Stimulated activated CD8-positive, alpha-beta memory T cell treated with anti-CD3 and anti-CD28 coated beads, Interleukin-12 subunit alpha, Interleukin-12 subunit beta, amount 100 ng/mL, for 4 hours (primary cell): Measurements from ENCODE around the gene SMIM15.

Experiments
- DNase-seq: peaks from one replicate; pipeline ENCODE4 v3.0.0-alpha.2; 2020; ENCODE audit warnings: low read depth

The SMIM15 gene

DNA sequence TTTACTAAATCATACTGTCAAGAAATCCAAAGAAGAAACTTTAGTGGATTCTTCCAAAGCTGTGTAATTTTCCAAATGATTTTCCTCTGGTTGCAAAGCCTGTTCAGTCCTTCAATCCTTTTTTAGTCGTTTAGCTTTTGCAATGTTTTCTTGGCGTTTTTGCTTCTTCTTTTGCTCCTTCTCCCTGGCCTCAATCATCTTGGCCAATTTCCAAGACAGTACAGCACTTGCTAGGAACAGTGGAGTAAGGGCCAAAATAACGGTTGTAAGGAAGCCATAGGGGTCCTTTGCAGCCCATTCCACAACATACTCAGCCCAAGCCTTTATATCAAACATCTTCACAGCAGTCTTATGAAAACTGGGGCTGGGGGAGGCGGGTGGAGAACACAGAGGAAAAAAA is 2.4 kb downstream of the SMIM15 start:
- no peak for DNase-seq

DNA sequence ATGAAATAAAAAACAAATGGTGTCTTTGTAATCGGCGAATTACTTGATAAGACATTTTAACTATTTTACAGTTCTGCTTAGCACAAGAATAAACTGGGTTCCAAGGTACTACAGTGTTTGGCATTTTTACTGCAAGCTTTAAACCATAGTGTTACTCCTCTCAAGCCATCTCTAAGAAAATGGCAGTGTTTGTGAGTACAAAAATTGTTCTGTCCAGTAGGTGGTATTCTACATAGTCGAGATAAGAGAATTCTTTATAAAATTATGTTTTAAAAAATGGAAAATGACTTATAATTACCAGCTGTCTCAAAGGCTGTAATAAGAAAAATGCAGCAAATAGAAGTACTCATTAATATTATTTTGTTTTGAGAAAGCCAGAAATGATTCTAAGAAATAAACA is 3.2 kb downstream of the SMIM15 start:
- DNase-seq, result no peak

DNA sequence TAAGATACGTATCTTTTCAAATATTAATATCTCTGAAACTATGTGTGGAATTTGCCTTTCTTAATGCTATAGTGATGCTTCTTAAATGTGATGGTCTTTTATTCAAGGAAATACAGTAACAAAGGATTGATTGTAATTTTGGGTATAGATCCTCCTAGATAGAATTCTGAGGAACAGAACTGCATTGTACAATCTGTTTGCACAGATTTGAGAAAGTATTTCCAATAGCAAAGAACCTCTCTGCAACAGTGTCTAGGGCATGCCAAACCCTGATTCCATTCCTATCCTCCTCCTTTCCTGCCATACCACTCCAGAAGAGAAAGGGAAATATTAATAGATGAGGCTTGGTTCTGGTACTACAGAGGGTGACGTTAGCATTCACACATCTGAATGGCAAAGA is 10.4 kb downstream of the SMIM15 start:
- no peak for DNase-seq

DNA sequence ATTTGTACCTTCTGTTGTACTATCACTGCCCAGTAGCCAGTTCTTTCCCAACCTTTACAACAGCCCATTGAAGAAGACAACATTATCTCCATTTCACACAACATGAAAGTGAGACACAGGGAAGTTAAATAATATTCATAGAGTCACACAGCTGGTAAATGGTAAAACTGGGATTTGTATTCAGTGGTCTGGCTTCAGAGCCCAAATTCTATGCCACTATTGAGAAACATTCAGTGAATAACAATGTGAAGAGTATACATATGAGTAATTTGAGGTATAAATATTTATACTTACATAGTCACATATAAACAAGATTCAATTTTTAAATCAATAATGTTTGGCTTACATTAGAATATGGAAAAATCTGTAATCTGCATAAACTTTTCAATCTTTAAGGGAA is 13.8 kb downstream of the SMIM15 start:
- DNase-seq, result no peak

DNA sequence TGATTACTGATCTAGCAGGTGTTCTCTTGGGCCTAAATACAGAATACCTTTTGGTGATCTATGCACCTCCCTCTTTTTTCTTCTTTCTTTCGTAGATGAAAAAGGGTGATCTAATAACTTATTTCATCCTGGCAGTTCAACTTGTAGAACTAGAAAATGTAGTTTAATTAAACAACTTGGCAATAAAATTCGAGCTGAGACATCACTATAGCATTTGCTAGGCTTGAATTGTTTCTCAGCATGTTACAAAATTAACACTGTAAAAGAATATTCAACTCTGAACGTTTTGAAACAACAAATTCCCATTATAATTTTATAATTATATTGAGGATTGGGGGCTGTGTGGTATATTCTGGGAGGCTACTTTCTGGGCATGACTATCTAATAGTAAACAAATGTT is 19.5 kb downstream of the SMIM15 start:
- no peak for DNase-seq

DNA sequence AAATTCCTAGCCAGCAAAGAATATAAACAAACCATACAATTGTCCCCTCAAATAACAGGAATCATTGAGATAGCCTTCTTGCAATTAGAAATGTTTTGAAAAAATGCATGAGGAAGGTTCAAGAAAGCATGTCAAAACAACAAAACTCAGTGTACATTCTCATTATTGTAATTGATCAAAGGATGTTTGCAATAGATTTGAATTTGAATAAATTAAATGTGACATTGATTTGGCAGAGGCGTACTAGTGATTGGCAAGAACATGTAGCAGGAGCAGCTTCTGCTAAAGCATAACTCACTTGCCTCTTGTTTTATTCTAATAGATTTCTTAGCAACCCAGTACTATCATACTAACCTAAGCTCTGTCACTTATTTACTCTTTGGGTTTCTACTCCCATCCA is 19.9 kb downstream of the SMIM15 start:
- no peak for DNase-seq

DNA sequence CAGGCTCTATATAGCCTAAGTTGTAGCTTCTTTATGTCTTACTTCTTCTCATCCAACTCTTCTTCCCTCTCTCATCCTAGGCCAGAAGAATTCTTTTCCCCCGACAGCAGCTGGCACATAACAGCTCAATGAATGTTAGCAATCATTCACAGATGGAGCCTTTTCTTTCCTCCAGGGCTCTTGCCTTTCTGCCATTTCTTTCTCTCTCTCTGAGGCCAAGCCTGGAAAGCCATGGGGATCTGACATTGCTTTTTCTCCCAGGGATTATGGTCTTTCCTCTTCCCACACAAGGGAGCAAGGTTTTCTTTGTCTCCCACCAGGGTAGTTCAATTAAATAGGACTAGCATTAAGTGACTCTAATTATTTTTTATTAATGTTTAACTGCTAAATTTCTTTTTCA is 20.5 kb downstream of the SMIM15 start:
- DNase-seq, result no peak

DNA sequence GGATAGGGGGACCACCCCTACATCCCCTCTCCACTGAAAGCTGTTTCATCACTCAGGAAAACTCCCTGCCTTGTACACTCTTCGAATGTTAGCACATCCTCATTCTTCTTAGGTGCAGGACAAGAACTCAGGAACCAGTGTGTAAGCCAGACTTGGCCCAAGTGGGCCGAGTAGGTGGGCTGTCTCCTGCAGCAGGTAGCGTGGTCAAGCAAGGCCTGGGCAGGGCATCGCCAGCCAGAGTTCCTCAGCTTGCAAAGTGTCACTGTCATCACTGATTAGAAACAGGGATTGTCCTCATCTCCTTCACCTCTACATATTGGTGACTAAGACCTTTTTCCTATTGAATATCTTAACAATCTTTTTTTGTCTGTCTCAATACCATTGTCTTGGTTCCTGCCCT is 22.3 kb downstream of the SMIM15 start:
- no peak for DNase-seq

DNA sequence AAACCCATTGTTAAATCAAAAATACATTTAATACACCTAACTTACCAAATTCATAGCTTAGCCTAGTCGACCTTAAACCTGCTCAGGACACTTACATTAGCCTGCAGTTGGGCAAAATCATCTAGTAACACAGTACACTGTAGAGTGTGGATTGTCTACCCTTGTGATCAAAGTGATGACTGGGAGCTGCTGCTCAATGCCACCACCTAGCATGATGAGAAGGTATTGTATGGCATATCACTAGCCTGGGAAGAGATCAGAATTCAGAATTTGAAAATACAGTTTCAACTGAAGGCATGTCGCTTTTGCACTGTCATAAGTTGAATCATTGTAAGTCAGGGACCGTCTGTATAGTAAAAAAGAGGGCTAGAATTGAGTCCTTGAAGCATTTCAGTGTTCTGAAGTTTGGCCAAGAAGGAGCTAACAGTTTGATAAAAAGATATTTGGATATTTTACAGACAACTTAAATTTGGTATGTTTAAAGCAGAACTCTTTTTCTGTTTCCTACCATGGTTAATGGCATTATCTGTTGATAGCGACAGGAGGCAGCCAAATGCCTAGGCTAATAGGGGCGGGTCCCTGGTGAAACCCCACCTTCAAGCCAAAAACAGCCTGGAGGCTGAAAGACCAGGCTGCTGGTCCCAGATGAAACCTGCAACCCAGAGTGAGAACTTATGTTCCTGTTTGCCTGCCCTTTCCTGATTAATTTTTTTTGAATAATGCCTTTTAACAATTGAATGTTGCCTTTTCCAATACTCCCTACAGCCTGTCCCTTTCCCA is 23.0 kb downstream of the SMIM15 start:
- DNase-seq, result no peak

DNA sequence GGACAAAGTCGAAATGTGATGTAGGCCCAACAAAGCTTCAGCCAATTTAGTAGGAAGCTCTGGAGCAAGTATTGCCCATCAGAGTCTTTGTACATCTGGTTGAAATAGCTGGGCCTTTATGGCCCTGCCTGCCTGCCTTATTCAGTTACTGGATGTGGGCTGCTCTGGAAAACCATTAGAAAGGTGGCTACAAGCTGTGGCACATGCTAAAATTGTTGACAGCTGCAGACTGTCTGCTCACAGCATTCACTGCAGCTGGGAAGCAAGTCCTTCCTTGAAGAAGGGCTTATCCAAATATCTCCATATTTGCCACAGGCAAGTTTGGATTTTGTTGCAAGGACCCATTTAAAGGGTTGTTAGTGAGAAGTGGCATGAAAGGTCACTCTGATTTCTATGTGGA is 24.4 kb downstream of the SMIM15 start:
- DNase-seq, result no peak

DNA sequence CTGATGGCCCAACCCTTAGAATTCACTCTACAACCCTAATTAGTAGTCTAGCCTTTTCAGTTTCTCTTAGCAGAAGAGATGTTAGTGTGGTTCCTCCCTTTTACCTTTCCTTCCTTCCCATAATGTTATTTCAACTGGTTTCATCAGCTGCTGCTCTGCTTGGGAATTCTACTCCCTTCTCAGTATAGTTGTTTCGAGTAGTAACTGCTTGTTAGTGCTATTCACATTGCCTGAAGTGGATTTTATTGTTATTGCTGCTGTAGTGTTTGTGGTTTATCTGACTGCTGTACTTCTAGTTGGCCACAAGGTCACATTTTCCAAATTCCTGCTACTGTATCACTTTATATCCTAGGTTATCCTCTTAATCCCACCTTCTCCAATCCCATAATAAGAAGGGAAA is 29.7 kb downstream of the SMIM15 start:
- no peak for DNase-seq

DNA sequence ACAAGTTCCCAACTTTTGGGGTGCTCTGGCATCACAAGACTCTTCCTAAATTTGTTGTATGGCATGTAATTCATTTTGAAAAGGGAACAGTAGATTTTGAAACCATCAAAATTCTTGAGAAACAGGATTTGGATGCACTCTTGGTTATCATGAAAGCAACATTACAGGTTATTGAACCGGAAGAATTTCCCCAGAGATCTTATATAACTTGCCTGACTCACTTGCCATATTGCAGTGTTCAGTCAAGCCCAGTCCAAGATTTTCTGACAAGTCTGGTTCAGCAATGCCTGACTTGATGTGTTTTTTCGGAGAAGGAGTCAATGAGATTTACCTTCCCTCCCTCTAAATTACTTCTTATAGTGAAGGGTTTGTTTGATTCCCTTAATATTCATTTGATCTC is 32.0 kb downstream of the SMIM15 start:
- DNase-seq, result no peak

DNA sequence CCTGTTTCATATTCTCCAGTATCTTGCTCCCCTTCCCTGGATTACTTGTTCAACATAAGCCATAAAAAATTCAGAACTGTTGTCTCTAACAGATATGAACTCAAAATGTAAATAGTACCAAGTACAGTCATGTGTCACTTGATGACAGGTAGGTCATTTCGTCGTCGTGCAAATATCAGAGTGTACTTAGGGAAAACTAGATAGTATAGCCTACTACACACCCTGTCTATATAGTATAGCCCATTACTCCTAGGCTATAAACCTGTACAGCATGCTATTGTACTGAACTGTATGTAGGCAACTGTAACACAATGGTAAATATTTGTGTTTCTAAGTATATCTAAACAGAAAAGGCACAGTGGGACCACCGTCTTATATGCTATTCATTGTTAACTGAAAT is 39.1 kb downstream of the SMIM15 start:
- DNase-seq, result no peak

DNA sequence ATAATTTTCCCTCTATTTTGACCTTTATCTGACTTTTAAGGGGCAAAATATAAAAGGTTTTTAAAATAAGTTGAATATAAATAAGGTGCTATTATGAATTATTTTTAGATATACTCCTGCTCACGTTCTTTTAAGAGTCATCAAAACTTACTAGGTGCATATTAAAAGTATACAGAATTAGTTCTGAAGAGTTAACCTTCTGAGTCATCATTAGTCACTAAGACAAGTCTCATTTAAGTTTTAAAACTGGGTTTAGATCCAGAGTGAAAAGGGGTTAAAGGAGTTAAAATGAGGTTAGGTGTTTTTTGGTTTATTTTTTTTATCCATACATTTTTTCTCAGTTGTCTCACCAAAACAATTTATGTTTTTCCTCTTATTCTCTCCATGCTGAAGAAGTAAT is 41.7 kb downstream of the SMIM15 start:
- no peak for DNase-seq

DNA sequence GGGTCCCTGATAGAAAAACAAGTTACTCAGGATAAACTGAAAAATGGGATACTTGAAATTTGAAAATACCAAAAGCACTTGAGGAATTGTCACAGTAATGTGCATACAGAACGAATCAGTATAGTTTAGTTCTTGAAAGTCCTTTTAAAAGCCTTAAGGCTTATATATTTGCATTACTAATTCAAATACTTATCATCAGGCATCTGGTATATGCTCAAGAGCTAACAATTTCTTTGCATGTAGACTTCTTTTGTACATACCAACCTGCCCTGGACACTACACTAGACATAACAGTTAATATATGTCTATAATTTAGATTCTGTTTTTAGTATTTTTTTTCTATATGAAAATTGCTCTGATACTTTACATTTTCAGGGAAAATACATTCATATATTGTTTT is 43.2 kb downstream of the SMIM15 start:
- no peak for DNase-seq

DNA sequence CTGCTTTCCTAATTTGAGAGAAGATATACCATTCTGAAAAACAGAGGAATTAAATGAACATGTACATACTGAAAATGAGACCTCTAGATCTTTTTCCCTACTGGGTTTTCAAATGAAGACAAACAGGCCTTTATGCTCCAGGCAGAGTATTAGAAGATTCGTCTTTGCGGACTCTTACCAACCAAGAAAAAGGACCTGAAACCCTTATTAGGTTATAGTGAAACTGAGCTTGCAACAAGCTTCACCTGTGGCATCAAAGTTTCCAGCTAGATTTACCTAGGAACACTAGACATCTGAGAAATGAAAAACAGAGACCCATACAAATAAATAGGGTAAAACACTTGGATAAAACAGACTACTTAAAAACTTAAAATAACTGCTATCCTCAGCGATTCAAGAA is 46.3 kb downstream of the SMIM15 start:
- DNase-seq, result no peak

DNA sequence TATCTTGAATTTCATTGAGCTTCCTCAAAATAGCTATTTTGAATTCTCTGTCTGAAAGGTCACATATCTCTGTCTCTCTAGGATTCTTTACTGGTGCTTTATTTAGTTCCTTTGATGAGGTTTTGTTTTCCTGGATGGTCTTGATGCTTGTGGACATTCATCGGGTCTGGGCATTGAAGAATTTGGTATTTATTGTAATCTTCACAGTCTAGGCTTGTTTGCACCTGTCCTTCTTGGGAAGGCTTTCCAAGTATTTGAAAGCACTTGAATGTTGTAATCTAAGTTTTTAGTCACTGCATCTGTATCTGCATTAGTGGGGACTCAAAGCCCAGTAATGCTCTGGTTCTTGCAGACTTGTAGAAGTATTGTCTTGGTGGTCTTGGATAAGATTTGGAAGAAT is 47.8 kb downstream of the SMIM15 start:
- no peak for DNase-seq
